OCI-LY3 (cell line): Measurements from ENCODE around the gene LNPEP.

Experiments
- CTCF ChIP-seq: fragments of 200-600, 300-600 bp; sonication (generic); IDR thresholded peaks from 2 replicates; pipeline ENCODE4 v1.5.1; 2014; ENCODE audit warnings: antibody characterized with exemption, low read length, low read depth
- EZH2phosphoT487 ChIP-seq: fragments of 200-600 bp; shearing (Covaris generic); IDR thresholded peaks from 2 replicates; pipeline ENCODE4 v1.6.1; 2018; ENCODE audit warnings: antibody characterized with exemption, mixed run types, low read depth

- TF ChIP-seq EZH2phosphoT487 (no peak), CTCF (no peak)
Measured at GRCh38 chr5:96935559-96936430, at the start of gene LNPEP.
